ENCODE measurements around the gene NIT2.
"Not testable (repeated sequence)": the region's sequence is repeated elsewhere in the genome, so short reads cannot be mapped to it uniquely, and the experiment has no call there.

NIT2 gene

DNA sequence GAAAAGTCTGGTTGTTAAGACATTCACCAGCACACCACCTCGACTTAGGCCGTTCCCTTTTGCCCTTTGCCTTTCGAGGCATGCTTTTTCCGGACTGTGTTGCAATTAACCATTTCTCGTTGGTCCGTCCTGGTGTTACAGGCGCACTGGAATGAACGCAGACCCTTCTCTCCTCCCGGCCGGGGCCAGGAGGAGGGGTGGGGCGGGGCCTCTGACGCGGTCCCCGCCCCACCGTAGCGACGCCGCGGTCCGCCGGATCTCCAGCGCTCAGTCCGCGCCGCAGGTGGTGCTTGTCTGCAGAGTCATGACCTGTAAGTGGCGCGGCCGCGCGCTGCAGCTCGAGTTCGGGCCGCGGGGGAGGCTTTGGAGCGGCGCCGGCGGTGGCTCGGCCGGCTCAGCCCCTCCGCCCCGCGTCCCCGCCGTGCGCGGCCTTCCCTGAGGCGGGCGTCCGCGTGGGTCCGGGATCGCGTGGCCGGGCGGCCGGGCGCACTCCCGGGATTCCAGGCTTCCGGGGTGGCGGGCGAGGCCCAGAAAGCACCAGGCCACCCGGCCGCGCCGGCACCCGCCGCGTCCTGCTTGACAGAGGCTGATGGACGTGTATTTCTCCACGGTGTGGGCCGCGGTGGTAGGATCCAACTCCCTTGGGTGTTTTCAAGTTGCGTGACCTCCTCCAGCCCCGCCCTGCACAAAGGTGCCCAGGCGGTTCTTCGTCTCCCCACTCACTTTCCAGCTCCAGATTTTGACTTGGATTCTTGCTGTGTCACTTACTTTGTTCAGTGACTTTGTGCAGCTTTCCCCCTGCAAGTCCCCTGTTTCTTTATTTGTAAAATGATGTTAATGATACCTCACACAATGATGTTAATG is at the start of gene NIT2:
TSS of gene NIT2 (plus strand) at position 270 of the 864 bp plus-strand sequence. CDS start at position 305, 35 bp downstream.
- DNase-seq (ENCODE audit: low spot score) = peak; percentile 83

- no peak for DNase-seq (ENCODE audit: low spot score)
These were observed 46.2 kb upstream of the NIT2 start for GRCh38 chr3:100288288-100288894.

DNA sequence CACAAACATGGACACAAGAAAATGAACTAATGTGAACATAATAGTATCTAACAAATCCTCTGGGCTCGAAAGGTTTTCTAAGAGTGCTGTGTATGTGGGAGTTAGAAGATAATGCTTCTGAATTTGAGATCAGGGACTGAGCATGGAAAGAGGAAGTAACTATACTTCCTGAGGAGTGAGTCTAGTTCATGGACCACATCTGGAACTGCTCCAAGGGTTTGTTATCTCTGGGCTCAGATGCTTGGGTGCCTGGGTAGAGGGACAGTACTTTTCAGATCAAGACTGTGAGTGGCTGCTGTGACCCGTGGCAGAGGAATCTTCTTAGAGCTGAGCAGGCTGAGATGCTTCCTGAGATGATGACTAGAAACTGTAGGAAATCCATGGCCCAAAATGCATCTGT is 45.2 kb upstream of the NIT2 start:
- no peak for DNase-seq (ENCODE audit: low spot score)

DNA sequence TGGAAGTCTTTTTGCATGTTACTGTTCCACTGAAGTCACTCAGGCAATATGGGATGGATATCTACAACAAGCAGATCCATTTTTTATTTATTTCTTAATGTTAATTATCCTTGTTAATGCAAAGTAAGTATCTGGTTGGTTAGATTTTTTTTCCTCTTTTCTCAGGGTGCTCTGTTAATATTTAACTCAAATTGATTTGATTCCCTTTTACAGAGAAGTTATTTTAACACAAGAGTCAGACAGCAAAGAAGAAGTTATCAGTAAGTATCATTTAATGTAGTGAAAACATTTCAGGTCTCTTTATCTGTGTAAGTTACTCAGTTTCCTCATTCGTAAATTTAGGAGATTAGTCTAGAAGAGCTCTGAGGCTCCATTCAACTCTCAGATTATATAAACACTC is 39.5 kb upstream of the NIT2 start:
- no peak for DNase-seq (ENCODE audit: low spot score)

- DNase-seq (ENCODE audit: low spot score) = no peak
These were observed 36.8 kb upstream of the NIT2 start for GRCh38 chr3:100297784-100298183.

DNA sequence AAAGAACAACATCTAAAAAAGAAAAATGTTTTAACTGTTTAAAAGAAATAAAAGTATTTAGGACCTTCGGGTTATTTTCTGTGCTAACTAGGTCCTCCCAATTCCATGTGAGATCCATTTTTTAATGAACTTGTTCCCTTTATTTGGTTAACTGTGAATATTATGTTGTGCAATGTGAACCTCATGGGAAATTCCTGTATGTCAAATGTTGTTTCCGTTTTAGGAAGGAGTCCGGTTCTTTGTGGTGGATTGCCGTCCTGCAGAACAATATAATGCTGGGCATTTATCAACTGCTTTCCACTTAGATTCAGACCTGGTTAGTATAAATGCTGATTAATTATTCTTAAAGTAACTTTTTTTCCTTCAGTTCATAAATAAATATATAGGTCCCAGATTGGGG is 35.5 kb upstream of the NIT2 start:
- no peak for DNase-seq (ENCODE audit: low spot score)

DNA sequence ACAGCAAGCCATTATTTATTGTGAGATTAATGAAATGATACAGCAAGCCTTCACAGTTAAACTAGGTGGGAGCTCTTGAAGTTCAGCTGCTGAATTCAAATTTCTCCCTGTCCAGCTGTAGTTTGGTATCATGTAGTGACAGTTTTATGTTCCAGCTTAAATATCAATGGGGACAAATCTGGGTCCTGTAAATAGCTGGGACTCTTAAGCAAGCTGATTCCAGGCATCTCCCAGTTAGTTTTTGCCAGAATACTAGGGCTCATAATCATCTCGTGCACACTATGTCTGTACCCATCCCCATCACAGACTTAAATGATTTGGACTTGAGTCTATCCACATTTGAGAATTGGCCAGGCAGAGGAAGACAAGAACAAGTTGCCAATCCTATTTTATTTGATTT is 27.9 kb upstream of the NIT2 start:
- no peak for DNase-seq (ENCODE audit: low spot score)

- no peak for DNase-seq (ENCODE audit: low spot score)
These were observed 24.1 kb upstream of the NIT2 start for GRCh38 chr3:100310355-100310965.

DNA sequence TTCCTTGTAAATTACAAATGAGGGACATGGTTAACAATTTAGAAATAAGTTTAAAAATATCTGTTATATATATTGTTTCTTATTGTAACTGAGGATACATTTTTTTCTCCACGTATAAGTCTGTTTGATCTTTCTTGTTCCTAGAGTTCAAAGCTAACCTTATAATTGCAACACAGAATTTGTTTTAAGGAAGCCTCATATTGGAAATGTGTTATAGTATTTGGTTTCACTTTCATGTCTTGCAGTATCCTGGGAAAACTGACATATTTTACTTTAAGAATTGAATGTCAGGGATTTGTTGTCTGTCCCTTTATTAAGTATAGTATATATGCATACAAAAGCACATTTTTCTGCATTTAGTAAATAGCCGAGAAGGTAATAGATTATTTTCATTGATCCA is 23.5 kb upstream of the NIT2 start:
- DNase-seq (ENCODE audit: low spot score) = no peak

DNA sequence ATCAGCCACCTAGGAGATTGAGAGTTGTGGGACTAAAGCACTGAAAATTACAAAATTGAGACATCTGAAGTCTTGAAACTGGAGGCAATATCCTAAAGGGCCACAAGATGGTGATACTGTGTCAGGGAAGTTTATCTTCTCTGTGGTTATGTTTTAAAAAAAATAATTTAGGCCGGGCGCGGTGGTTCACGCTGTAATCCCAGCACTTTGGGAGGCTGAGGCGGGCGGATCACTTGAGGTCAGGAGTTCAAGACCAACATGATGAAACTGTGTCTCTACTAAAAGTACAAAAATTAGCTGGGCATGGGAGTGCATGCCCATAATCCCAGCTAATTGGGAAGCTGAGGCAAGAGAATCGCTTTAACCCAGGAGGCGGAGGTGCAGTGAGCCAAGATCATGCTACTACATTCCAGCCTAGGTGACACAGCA is 17.9 kb upstream of the NIT2 start:
- DNase-seq (ENCODE audit: low spot score) = peak; percentile 17

GRCh38 chr3:100317912-100318311 is 16.6 kb upstream of the NIT2 start:
- DNase-seq (ENCODE audit: low spot score) = no peak

- no peak for DNase-seq (ENCODE audit: low spot score)
These were observed 14.6 kb upstream of the NIT2 start for GRCh38 chr3:100319951-100320350.

- no peak for DNase-seq (ENCODE audit: low spot score)
These were observed 10.5 kb upstream of the NIT2 start for GRCh38 chr3:100324044-100324443.

GRCh38 chr3:100325827-100326226 is 8.7 kb upstream of the NIT2 start:
- DNase-seq (ENCODE audit: low spot score) = no peak

DNA sequence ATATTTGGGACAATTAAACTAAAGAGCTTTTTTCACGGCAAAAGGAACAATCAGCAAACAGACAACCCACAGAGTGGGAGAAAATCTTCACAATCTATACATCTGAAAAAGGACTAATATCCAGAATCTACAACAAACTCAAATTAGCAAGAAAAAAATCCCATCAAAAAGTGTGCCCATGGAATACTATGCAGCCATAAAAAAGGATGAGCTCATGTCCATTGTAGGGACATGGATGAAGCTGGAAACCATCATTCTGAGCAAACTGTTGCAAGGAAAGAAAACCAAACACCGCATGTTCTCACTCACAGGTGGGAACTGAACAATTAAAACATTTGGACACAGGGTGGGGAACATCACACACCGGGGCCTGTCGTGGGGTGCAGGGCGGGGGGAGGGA is 7.2 kb upstream of the NIT2 start:
- DNase-seq (ENCODE audit: low spot score) = not testable (repeated sequence)

DNA sequence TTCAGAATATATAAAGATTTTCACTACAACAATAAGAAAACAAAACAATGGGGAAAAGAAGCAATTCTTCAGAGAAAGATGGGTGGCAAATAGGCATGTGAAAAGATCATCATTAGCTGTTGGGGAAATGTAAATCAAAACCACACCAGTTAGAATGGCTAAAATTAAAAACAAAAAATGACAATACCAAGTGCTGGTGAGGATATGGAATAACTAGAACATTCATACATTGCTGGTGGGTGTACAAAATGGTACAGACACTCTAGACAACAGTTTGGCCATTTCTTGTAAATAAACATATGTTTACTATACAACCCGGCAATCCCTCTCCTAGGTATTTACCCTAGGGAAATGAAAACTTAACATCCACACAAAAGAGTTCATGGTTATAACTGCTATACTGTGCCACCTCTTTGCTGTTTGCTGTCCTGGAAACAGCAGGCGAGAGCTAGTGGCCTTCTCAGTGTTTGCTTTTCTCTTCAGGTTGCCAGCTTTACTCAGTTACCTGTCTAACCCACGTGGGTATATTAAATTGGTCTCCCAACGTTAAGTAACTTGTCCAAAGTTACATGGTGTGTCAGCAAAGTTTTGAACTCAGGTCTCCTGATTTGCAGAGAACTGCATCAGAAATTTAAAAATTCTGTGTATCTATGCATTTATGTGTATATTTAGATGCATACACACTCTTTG is 4.6 kb upstream of the NIT2 start:
- no peak for DNase-seq (ENCODE audit: low spot score)

DNA sequence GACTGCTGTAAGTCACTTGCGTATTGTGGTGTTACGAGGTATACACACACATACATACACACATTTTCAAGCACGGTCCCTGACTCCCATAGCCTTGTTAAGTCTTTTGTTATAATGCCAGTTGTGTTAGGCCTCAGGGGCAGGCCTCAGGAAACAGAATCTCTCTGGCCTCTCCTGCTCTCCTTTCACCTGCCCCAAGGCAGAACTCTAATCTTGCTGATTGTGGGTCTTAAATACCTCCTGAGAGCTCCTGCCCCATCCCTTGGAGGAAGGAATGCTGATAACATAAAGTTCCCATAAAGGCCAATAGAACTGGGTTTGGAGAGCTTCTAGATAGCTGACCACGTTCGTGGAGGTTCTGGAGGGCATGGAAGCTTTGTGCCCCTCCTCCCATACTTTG is 3.9 kb upstream of the NIT2 start:
- no peak for DNase-seq (ENCODE audit: low spot score)

GRCh38 chr3:100331660-100332059 is 2.9 kb upstream of the NIT2 start:
- DNase-seq (ENCODE audit: low spot score) = no peak

GRCh38 chr3:100333051-100333450 is 1.5 kb upstream of the NIT2 start:
- no peak for DNase-seq (ENCODE audit: low spot score)

DNA sequence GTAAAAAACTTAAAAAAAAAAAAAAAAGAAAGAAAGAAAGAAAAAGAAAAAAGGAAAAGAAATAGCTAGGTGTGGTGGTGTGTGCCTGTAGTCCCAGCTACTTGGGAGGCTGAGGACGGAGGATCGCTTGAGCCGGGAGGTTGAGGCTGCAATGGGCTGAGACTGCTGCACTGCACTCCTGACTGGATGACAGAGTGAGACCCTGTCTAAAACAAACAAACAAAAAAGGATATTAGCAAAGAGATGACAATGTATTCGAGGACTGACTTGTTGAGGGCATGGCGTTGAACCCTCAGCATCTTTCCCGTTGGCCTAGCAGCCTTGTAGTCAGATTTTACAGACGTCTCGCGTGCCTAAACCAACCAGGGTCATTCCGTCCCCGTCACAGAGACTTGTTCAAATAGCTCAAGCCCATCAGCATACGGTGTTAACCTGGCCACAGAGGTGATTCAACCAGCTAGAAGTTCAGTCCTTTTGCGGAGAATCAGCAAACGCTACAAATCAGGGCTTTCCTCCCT is 528 bp upstream of the NIT2 start:
- DNase-seq (ENCODE audit: low spot score) = no peak

GRCh38 chr3:100335434-100335833 is 877 bp downstream of the NIT2 start:
- DNase-seq (ENCODE audit: low spot score) = peak; percentile 22

DNA sequence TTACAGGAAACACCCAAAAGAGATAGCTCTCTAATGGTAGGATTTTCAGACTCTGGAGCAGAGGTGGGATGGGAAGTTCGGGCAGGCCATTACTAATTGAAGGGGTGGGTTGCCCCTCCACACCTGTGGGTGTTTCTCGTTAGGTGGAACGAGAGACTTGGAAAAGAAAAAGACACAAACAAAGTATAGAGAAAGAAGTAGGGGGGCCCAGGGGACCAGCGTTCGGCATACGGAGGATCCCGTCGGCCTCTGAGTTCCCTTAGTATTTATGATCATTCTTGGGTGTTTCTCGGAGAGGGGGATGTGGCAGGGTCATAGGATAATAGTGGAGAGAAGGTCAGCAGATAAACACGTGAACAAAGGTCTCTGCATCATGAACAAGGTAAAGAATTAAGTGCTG is 1.7 kb downstream of the NIT2 start:
- DNase-seq (ENCODE audit: low spot score) = not testable (repeated sequence)
